ENCODE results near the gene KRT37. TPM values are rescaled to one million over a fixed set of nuclear protein-coding genes. Genes with fewer than 3 reads are reported as not detected.

The KRT37 gene
- total and polyA plus RNA-seq, 2 of the 13 experiments (the other 11 are each of a cell fraction or from before 2014, with no cell fraction given) = 0.69 TPM; not detected in 1

- TF ChIP-seq ZBTB4 (CRISPR knock-in tag; IDR thresholded peaks at IDR 0.05; ENCODE audit: borderline replicate concordance) (no peak), TMF1 (CRISPR knock-in tag; IDR thresholded peaks at IDR 0.05; ENCODE audit: low read depth) (no peak), MAFG (CRISPR knock-in tag; IDR thresholded peaks at IDR 0.05) (no peak), HMG20B (CRISPR knock-in tag; conservative IDR thresholded peaks at IDR 0.05) (no peak), ZNF691 (CRISPR knock-in tag; IDR thresholded peaks at IDR 0.05; ENCODE audit: borderline replicate concordance, low read depth) (no peak), HNRNPUL1 (IDR thresholded peaks at IDR 0.05; ENCODE audit: low read depth, low read length) (no peak), ZNF790 (CRISPR knock-in tag; IDR thresholded peaks at IDR 0.05; ENCODE audit: borderline replicate concordance) (no peak), AKAP8 (CRISPR knock-in tag; IDR thresholded peaks at IDR 0.05) (no peak), GRHL1 (CRISPR knock-in tag; conservative IDR thresholded peaks at IDR 0.05) (no peak), ZEB1 (IDR thresholded peaks at IDR 0.05; ENCODE audit: insufficient replicate concordance, low read depth) (no peak), ZNF660 (CRISPR knock-in tag; IDR thresholded peaks at IDR 0.05; ENCODE audit: borderline replicate concordance, low read depth) (no peak), ZNF644 (CRISPR knock-in tag; IDR thresholded peaks at IDR 0.05; ENCODE audit: low read depth) (peak; percentile 56; the same call in 1 of the 2 replicates), ZNF160 (CRISPR knock-in tag; IDR thresholded peaks at IDR 0.05) (no peak), ZNF281 (CRISPR knock-in tag; IDR thresholded peaks at IDR 0.05; ENCODE audit: borderline replicate concordance) (no peak; the same call in 1 of the 2 replicates)
These were observed 20.2 kb downstream of the KRT37 start (continued) for GRCh38 chr17:41404024-41404671.

Data from HepG2 (cell line).